Suppressor macrophage (primary cell): ENCODE measurements around the gene PVALEF.
A peak's percentile ranks its signal among the peaks of the same experiment; 100 is the strongest.

Experiments used
- DNase-seq, 4 experiments: peaks; one replicate each; pipeline ENCODE4 v3.0.0-alpha.2; 2020 to 2022

PVALEF gene

DNA sequence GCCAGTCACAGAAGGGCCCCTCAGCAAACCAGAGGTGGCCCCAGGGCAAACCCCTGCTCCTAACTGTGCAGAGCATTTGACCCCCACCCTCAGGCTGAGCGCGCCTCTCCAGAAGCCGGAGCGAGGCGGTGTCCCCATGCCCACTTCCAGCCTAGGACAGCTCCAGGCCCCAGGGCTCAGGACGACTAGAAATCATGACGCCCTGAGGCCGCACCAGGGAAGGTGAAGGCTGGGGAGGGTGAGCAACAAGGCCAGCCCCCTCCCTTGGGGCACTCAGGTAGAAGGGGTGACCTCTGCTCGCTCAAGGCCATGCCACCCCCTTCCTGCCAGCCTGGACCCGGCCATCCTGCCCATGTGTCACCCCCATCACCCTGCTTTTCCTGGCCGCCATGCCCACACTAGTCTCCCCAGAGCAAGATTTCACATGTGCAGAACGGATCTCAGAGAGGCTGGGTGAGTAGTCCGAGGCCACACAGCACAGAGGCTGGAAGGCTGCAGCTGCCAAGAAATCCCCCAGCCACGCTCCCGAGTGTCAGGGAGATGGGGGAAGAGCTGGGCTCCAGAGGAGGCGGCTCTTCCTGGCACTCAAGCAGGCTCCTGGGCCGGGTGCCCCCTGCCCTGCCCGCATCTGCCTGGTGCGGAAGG, 2.1 kb upstream of the PVALEF start:
- no peak for DNase-seq

DNA sequence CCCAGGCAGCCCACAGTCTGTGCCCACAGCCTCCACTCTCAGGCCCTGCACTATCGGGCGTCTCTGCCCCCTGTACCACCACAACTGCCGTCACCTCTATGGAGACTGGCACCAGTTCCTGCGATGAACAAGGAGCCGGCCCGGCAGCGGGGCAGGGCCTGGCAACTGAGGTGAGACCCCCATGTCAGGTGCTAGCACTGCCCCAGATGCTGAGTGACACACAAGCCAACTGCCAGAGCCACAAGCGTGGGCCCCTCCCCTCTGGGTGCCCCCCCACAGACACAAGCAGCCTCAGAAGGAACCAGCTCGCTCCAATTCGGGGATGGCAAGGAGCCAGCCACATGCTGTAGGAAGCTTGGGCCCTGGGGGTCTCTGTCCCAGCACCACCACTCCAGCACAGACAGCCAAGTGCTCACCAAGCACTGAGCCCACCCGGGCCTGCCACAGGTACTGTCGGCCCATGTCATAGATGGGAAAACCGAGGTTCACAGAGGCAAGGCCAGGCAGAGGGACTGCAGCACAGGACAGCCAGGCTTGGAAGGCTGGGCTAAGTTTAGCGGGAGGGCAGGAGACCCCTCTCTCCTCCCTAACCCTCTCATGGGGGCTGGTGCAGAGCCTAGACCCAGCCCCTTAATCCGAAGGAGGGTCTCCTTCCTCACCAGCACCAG, 1.5 kb upstream of the PVALEF start:
- no peak for DNase-seq

GRCh38 chr17:81164371-81165245, 699 bp upstream of the PVALEF start:
- DNase-seq, result no peak

GRCh38 chr17:81166033-81166492, 756 bp downstream of the PVALEF start, which contains the start of gene AATK:
Gene AATK, minus strand, starts transcription at chr17:81166221. Its CDS starts 229 bp downstream, at chr17:81165992.
- DNase-seq, result peak in 1 of 4 experiments; percentile 61

GRCh38 chr17:81167194-81167524, 1.9 kb downstream of the PVALEF start:
- no peak for DNase-seq

DNA sequence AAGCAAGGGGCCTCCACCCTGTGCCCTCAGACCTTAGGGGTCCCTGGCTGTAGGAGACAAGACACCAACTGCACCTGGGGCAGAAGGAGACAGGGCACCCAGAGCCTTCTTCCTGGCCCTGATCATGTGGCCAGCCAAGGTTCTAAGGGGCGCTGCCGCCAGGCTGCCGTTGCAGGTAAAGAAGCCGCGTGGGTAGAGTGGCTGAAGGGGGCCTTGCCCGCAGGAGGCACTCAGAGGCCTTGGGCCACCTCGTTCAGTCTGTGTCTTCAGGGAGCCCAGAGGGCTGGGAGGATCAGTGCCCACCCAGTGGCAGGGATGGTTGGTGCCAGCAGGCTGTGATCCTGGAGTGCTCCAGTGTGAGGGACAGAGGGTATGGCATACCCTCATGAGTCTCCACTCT, 2.3 kb downstream of the PVALEF start:
- DNase-seq, result no peak

DNA sequence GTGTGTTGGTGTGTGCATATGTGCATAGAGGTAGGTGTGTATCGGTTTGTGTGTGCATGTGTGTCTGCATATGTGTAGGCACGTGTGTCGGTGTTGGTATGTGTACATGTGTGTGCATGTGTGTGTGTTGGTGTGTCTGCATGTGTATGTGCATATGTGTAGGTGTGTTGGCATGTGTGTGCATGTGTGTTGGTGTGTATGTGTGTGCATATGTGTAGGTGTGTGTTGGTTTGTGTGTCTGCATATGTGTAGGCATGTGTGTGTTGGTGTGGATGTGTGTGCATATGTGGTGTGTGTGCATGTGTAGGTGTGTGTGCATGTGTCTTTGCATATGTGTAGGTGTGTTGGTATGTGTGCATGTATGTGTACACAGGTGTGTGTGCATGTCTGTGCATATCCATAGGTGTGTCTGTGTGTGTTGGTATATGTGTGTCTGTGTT, 4.6 kb downstream of the PVALEF start:
- DNase-seq, result no peak

DNA sequence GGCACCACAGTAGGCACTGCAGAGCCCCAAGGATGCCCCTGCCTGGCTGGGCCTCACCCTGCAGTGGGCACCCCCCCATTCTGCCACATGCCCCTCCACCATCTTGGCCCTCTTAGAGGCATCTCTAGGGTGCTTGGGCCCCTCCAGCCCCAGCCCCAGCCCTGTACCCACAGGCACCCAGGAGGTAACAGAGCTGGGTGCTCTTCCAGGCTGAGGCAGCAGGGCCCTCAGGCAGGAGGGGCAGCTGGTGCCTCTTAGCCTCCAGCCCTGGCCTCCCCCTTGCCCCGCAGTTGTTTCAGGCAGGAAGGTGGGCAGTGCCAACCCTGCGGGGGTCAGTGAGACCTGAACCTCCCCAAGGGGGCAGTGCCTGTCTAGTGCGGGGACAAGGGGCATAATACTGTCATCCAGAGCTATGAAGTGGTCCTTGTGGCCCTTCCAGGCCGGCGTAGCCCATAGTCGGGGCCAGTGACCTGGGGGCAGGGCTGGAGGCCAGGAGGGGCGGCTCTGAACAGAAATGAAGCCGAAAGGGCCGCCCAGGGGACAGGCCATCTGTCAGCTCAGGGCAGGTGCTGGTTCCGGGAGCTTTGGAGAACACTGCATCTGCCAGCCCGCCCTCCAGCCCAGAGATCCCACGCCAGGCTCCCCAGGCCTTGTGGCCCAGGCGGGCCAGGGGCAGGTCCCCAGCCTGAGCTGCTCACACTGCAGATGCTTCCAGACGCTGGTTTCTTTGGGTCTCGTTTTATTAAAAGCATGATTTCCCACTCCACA, 5.6 kb downstream of the PVALEF start:
- no peak for DNase-seq

GRCh38 chr17:81171941-81172340, 6.6 kb downstream of the PVALEF start:
- DNase-seq, result peak; percentile 56 to 79 (median 67)

DNA sequence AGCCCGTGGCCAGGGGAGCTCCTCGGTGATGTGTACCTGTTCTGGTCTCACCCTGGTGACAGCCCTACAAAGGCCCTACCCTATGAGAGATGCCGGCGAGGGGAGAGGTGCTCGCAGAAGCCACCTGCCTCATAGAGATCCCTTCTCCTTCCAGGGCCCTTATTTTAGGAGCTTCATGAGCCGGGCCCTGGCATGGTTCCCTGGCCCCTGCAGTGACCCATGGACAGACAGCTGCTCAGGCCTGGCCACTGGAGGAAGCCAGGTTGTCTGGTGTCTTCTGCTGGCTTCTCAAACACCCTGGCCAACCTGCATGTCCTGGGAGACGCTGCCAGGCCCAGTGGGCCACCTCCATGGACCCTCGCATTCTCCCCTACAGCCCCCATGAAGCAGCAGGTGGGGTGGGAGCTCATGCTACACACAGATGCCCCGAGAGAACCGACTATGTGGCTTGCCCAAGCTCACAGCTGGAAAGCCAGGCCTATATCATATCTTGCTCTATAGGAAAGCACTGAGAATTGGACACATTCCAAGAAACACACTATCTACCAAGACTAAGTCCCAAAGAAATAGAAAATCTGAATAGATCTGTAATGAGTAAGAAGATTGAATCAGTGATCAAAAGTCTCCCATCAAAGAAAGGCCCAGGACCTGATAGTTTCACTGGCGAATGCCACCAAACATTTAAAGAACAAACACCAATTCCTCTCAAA, 7.9 kb downstream of the PVALEF start:
- no peak for DNase-seq

GRCh38 chr17:81173762-81174155, 8.5 kb downstream of the PVALEF start:
- DNase-seq, result no peak

GRCh38 chr17:81176666-81177065, 11.4 kb downstream of the PVALEF start:
- DNase-seq, result peak in 1 of 4 experiments; percentile 28

DNA sequence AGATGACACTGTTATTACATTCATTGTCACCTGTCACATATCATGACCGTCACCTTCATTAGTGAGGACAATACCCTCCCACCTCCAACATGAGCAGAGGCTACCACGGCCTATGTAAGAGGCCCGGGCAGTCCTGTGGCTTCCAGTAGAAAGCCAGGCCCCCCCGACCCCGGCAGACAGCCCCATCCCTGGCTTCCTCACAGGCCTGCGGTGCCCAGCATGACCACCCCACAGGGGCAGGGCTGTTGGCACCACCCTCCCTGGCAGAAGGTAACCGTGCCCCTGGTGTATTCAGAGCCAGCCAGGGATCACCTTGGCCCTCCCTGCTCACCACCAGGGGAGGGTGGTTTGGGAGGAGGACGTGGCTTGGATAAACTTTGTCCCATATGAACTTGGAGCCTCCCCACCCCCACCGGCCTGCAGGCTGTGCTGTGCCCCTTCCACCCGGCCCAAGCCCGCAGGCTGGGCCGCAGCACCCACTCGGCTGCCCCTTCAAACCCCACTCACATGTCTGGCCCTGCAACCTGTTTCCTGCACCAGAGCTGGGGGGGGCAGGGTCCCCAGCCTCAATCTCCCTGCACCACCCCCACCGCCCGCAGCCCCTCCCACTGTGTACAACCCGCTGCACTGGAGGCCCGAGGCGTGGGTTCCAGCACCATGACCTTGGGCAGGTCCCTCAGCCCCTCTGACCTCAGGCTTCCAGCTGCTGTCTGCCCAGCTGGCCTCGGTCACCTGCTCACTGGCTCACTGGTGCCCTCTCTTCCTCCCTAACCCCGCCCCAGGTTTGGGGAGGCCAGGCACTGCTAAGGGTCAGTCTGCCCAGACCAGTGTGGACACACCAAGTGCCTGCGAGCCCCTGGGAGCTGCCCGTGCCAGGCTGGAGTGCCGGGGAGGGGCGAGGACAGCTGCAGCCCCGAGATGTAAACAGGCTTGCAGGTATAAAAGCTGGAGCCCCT, 13.1 kb downstream of the PVALEF start:
- DNase-seq, result no peak

DNA sequence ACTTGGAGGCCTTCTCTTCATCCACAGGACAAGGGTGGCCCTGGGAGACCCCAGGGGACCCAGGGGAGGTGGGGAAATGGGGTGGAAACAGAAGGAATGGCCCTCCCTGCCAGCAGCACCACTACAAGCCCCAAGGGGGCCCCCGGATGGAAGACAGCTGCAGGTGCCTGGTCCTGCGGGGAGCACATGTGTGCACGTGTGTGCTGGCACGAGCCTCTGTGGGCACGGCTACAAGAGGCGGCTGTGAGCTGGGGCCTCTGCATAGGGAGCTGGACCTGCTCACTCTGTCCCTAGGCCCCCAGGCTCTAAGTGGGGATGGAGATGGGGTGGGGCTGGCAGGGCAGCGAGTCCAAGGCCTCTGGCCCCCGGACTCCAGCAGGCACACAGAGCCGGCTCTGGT, 13.9 kb downstream of the PVALEF start:
- DNase-seq, result no peak

DNA sequence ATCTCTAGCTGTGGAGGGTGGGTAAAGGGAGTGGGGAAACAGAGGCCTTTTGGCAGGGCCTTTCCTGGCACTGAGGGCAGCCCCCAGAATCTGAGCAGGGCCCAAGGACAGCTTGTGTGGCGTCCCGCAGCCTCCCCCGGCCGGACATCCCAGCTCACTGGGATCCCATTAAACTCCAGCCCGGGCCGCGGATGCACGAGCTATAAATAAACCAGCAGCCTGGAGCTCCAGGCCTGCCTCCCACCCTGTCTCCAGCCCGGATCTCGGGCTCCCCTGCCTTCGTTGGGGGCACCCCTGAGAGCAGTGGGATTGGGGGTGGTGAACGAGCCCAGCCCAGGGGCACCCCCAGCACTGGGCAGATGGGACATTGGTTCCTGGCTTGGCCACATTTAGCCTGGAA, 14.6 kb downstream of the PVALEF start:
- DNase-seq, result no peak

- no peak for DNase-seq
These were observed 15.8 kb downstream of the PVALEF start for GRCh38 chr17:81180836-81181810.

GRCh38 chr17:81181811-81182185, 16.5 kb downstream of the PVALEF start:
- no peak for DNase-seq

- no peak for DNase-seq
These were observed 17.3 kb downstream of the PVALEF start for GRCh38 chr17:81182596-81182995.

DNA sequence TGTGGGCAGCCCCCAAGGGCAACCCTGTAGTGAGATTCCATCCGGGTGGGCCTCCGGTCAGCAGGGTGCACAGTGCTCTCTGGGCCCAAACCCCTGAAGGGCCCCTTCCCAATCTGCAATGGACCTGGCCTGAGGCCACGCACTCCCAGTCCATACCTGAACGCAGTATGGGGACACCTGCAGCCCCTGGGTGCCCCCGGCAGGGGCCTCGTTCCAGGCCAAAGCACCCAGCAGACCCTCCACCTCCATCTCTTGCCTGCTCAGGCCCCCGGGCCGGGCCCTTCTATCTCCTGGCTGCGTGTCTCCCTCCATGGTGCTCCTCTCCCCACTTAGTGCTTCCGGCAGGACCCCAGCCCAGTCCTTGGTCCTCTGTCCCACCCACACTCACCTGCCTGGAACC, 18.0 kb downstream of the PVALEF start:
- DNase-seq, result no peak

DNA sequence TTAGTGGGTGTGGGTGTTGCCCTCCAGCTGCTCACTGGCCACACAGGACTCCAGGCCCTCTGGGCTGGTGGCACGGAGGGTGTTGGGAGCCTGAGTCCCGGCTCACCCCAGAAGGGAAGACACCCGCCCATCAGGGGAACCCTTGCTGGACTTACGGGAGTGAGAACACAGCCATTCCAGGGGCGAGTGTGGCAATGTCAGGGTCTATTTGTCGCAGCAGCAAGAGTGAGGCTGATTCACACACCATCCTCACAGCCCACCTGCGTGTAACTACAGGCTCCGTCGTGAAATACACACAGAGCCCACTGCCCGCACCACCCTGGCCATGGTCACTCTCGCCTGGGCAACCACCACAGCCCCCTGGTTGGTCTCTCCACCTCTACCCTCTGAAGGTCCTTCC, 18.5 kb downstream of the PVALEF start:
- DNase-seq, result no peak
